Endothelial cell of umbilical vein (primary cell): Measurements from ENCODE around the gene SHCBP1L.

Experiments used
- CTCF ChIP-seq, 2 donors: IDR thresholded peaks; 1 replicate in 1 of 2; 2 replicates in 1 of 2; pipeline ENCODE4 v1.5.1; 2011; ENCODE audit warnings: low read length in 2 of 2, mild to moderate bottlenecking in 2 of 2, moderate library complexity in 2 of 2, control low read depth in 1 of 2, inconsistent platforms in 1 of 2, low read depth in 1 of 2; ENCODE audit not compliant: insufficient read depth in 1 of 2; ENCODE audit errors: extremely low read depth in 1 of 2
- MAX ChIP-seq: IDR thresholded peaks from 2 replicates; pipeline ENCODE4 v1.6.1; 2011; ENCODE audit not compliant: insufficient read depth, insufficient read length
- POLR2AphosphoS5 ChIP-seq: IDR thresholded peaks from 2 replicates; pipeline ENCODE4 v1.6.1; 2012; ENCODE audit warnings: low read depth, mild to moderate bottlenecking, control low read depth, low read length, moderate library complexity; ENCODE audit not compliant: insufficient read depth

- TF ChIP-seq MAX: no peak
- no peak for TF ChIP-seq POLR2AphosphoS5
- no peak for TF ChIP-seq CTCF (IDR thresholded peaks at IDR 0.05; ENCODE audit: extremely low read depth in 1 of 2, insufficient read depth in 1 of 2, low read depth in 1 of 2, low read length in 2 of 2)
Observed at GRCh38 chr1:182965861-182966260, 12.9 kb upstream of the SHCBP1L start.
